Hematopoietic multipotent progenitor cell (in vitro differentiated cells): ENCODE data around the gene PAH. TPM values are rescaled to one million over a fixed set of nuclear protein-coding genes. Genes with fewer than 3 reads are reported as not detected.
A peak's percentile ranks its signal among the peaks of the same experiment; 100 is the strongest.

ENCODE experiments used
- DNase-seq, 3 donors: peaks; one replicate each; pipeline ENCODE4 v3.0.0-alpha.2; 2011 to 2015; ENCODE audit warnings: low read depth in 2 of 3, low spot score in 2 of 3
- total RNA-seq: library from RNA; depleted of rRNA; stranded (reverse); fragments of >200 nt; gene quantifications from one replicate; pipeline ENCODE4 v1.2.3, GENCODE V29; 2012

Gene PAH
- total RNA-seq, 1 donor: not detected

DNA sequence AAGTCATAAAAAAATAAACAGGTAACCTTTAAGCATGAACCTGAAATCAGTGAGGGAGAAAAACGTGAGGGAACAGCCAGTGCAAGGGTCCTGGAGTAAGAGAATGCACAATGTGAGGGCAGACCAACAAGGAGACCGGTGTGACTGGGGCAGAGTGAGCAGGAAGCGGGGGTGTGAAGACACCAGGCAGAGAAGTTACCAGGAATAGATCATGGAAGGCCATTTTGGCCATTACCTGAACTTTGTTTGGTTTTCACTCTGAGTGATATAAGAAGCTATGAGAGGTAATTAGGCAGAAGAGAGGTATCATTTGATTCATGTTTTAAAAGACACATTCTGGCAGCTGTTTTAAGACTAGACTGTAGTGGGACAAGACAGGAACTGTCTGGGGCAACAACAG, 15.0 kb downstream of the PAH start:
- DNase-seq: no peak

DNA sequence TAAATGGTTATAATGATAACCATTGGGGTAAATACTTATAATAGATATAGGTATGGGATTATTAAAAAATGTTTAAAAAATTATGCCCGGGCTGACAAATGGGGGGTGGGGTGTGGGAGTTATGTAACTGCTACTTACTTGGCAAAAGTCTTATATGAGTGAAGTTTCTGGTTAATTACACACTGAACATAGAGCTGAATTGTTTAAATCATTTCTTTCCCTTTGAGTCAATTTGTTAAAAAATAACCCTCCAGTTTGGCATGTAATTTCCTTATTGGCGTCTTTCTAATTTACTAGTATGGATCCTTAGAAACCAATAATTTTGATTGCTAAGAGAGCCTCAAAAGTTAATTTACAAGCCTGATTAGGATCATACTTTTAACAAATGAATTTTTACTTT, 16.7 kb downstream of the PAH start:
- no peak for DNase-seq

- no peak for DNase-seq
These were observed 21.0 kb downstream of the PAH start for GRCh38 chr12:102896067-102896466.

DNA sequence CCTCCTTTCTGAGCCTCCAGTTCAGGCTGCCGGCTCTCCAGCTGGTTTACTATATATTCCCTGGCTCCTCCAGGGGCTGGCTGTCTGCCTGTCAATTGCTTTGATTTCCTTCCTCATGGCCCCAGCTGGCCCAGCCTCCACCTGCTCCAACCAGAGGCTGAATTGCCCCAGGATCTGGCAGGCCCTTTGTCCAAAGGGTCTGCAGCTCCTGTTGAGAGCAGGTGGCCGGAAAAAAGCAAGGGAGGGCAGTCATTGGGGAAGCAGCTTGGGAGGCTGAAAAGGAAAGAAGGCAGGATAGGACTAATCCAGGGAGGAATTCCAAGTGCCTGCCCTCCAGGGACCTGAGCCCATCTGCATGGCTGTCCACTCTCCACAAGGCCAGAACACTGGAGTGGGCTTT, 25.3 kb downstream of the PAH start:
- DNase-seq: no peak

DNA sequence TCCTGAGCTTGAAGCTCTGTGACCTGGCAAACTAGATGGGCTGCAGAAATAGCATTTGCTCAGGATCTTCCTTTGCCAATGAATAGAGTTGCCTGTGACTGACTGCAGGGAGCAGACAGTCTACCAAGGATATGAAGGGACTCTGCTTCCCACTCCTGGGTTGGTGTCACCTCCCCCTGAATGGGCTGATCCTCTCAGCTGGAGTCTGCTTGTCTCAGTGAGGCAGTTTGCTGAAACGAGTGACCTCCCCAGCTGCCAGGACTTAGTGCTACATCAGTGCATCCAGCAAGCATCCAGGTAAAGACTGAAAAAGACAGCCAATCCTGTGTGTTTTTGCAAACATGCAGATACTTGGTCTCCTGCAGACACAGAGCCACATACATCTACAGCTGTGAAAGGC, 28.5 kb downstream of the PAH start:
- DNase-seq: no peak

DNA sequence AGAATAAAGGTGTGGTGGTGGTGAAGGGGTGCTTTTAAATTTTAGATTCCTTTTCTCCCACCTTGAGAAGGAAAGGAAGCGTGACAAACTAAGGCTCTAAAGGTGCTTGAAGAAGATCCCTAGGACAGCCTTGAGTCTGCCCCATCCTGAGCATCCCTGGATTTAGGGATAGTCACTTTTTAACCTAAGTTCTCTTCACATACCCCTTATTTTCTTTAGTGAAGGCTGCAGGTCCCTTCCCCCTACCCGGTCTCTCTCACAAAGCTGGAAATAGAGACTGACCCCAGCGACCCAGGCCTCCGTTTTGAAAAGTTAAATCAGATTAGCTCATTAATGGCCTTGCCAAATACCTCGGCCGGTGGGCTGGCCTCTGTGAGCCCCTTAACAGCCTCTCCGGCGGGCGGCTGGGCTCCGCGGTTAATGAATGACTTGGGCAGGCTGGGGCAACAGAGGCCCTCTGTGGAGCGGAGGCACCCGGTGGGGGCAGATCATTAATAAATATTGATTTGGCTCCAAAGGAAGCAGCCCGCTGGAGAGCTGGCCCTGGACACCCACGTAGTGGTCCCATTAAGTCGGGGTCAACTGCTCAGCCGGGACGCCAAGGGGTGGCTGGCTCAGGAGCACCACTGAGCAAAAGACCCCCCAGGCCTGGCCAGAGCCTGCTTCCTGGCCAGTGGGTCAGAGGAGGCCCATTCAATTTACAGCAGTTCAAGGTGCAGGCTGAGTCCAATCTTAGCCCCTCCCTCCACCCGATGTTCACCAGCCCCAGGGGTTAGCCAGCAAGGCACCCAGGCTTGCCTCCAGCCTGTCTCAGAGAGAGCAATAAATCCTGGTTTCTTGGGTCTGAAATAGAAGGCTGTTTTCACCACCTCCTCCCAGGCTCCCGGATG, 31.8 kb downstream of the PAH start:
- DNase-seq: no peak

DNA sequence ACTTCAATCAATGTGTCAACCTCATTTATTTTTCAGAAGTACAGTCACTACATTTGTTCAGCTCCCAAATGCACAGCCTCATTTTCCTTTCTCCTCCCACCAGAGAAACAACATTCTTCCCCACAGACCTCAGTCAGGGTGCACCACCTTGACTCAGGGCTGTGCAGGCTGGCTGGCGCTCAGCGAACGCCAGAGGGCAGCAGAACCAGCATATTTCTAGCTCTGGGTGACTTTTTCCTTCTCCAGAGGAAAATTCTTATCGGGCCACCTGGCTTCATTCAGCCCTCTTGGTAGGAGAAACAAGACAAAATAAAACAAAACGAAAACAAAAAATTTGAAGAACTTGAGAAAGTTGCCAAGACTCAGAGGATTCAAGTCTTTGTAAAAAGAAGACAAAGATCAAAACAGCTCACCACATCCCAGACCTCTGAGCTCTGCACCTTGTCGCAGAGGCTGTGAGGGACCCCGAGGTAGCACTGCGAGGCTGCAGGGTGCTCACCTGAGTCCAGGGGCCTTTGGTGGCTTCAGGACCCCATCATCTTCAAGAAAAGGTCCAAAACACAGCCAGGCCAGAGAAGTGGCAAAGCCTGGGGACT, 33.7 kb downstream of the PAH start:
- peak; percentile 0 to 51 (median 18) for DNase-seq

DNA sequence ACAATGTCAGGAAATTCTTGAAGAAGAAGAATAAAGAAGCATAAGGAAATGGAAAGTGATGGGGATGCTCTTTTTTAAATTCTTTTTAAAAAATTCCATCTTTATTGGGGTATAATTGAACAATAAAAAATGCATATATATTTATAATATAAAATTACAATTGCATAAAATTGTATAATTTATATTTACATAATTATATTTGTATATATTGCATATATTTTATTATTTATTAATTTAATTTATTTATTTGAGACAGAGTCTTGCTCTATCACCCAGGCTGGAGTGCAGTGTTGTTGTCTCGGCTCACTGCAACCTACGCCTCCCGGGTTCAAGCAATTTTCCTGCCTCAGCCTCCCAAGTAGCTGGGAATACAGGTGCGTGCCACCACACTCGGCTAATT, 36.3 kb downstream of the PAH start:
- no peak for DNase-seq

- peak in 2 of 3 donors; percentile 31 to 34 for DNase-seq
These were observed 37.8 kb downstream of the PAH start for GRCh38 chr12:102879144-102879763.

- no peak for DNase-seq
These were observed 40.2 kb downstream of the PAH start for GRCh38 chr12:102876883-102877282.

- no peak for DNase-seq
These were observed 42.2 kb downstream of the PAH start for GRCh38 chr12:102874819-102875218.

GRCh38 chr12:102873077-102873476, 44.0 kb downstream of the PAH start:
- DNase-seq: no peak

- no peak for DNase-seq
These were observed 46.0 kb downstream of the PAH start for GRCh38 chr12:102871014-102871413.

- no peak for DNase-seq
These were observed 47.5 kb downstream of the PAH start for GRCh38 chr12:102869571-102869970.

- DNase-seq: no peak
These were observed 51.0 kb downstream of the PAH start for GRCh38 chr12:102865821-102866615.

GRCh38 chr12:102862486-102862885, 54.6 kb downstream of the PAH start:
- no peak for DNase-seq

GRCh38 chr12:102851246-102851645, 65.8 kb downstream of the PAH start:
- DNase-seq: no peak

- no peak for DNase-seq
These were observed 67.2 kb downstream of the PAH start for GRCh38 chr12:102849722-102850447.

DNA sequence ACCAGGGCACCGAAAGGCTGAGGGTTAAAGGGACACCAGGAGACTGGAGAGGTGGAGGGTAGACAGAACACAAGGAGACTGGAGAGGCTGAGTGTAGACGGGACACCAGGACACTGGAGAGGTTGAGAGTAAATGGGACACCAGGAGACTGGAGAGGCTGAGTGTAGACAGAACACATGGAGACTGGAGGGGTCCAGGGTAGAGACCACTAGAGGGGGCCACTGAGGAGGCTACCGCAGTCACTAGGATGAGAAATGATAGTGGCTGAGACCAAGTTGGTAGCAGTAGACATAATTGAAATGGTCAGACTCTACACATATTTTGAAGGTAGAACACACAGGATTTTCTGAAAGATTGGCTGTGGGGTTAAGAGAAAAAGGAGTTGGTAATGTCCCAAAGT, 68.2 kb downstream of the PAH start:
- DNase-seq: no peak

DNA sequence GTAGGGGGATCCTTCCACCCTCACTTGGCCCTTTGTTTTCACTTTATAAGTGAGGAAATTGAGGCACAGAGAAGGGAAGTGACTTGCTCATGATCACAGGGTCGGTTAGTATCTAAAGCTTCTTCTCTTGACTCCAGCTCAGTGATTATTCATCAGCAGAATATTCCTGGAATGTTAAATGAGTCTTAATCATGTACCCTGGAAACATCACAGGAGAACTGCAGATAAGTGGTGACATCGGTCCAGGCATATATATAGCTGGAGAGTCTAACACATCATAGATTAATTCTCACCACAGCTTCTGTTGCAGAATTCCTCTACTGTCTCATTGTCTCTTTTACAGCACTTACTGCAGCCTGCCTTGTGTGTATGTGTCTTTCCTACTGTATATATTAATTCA, 69.9 kb downstream of the PAH start:
- no peak for DNase-seq
